Measurements from ENCODE around the gene MCC. TPM values are rescaled to one million over a fixed set of nuclear protein-coding genes. Genes with fewer than 3 reads are reported as not detected.

MCC gene
- total and polyA plus RNA-seq, 2 of the 4 experiments (the other 2 are of a cell fraction): 5.0 to 20.6 TPM

GRCh38 chr5:113212244-113212920, 275.9 kb downstream of the MCC start:
- intact Hi-C loops (cut with micrococcal nuclease): loop anchor here (5.0 kb wide), 1 partner anchor 50 kb away; no protein-coding TSS in a partner anchor
- in situ Hi-C loops (cut with MboI; ENCODE audit: low sequenced_read_pairs): no loop called here
- Histone ChIP-seq H3K4me2 (ENCODE audit: low read depth, low read length) (peak overlapping the region; percentile 10), H3K18ac (ENCODE audit: low read depth, low read length) (no peak overlapping the region), H2AK9ac (replicated peaks; ENCODE audit: low read depth, low read length, poor library complexity) (no peak overlapping the region), H4K20me1 (ENCODE audit: insufficient read depth, low read length) (peaks cover 29% of the 10 kb centered on the region), H4K91ac (ENCODE audit: insufficient read depth, low read depth, low read length) (no peak overlapping the region), H3K14ac (replicated peaks; ENCODE audit: low read depth, low read length) (0 out of 2 replicates have a peak overlapping the region, but pooled peaks have one; percentile 0), H3K9me3 (ENCODE audit: control insufficient read depth, insufficient read depth, low read length) (no peaks in the 10 kb centered on the region), H3K79me1 (ENCODE audit: low read depth in 1 of 2, low read length in 2 of 2) (peaks cover 29 to 44% of the 10 kb centered on the region in 2 experiments), H3K56ac (ENCODE audit: extremely low read depth, insufficient read depth, low read length) (no peak overlapping the region), H3K9me1 (ENCODE audit: insufficient read depth, low read length) (peaks cover 6% of the 10 kb centered on the region; the same call in 1 of the 2 replicates), H4K8ac (ENCODE audit: low read depth in 2 of 2, low read length in 2 of 2) (no peak overlapping the region), H3K36me3 (ENCODE audit: control insufficient read depth, insufficient read depth, low read length) (no peaks in the 10 kb centered on the region), H2AFZ (replicated peaks; ENCODE audit: low read length, poor library complexity) (no peak overlapping the region), H2AK5ac (ENCODE audit: low read depth, low read length) (no peak overlapping the region), H2BK5ac (ENCODE audit: low read depth, low read length, poor library complexity, severe bottlenecking) (no peak overlapping the region), H2BK120ac (ENCODE audit: low read depth, low read length) (no peak overlapping the region), H3K23ac (ENCODE audit: low read depth, low read length) (peak overlapping the region; percentile 7; the same call in 1 of the 2 replicates), H2BK20ac (ENCODE audit: low read depth, low read length) (no peak overlapping the region), H3K4me1 (ENCODE audit: control insufficient read depth, insufficient read depth, low read length) (peaks cover 19% of the 10 kb centered on the region), H4K5ac (ENCODE audit: low read depth, low read length) (no peak overlapping the region), H3K4me3 (ENCODE audit: insufficient read depth, low read depth, low read length) (no peak overlapping the region), H3K27ac (ENCODE audit: insufficient read depth, low read length) (no peak overlapping the region), H3K4ac (ENCODE audit: low read depth, low read length) (peak overlapping the region; percentile 6; the same call in 1 of the 2 replicates), H2BK15ac (ENCODE audit: low read depth, low read length) (no peak overlapping the region), H3K9ac (ENCODE audit: low read depth, low read length) (no peak overlapping the region), H3K27me3 (ENCODE audit: control insufficient read depth, insufficient read depth, low read length) (no peaks in the 10 kb centered on the region; the same call in 1 of the 2 replicates)
- dilution Hi-C loops (cut with HindIII; ENCODE audit: low sequenced_read_pairs, unreplicated experiment): no loop called here
- 17% methylated on average over 2 of the region's 5 CpGs; no CpG with 5 or more reads in 1 of the 2 experiments for WGBS, 2 experiments (ENCODE audit: extremely low coverage in 2 of 2, insufficient read length in 1 of 2)
- no TSS peak for BruUV-seq (replicated peaks)
- ChIA-PET CTCF (interaction anchor here (0.6 kb wide), 1 partner anchor 111 kb away, joined by 4 read pairs; no protein-coding TSS in a partner anchor), POLR2A (ENCODE audit: unreplicated experiment) (no interaction called here)
- TF ChIP-seq CEBPB (IDR thresholded peaks at IDR 0.05; ENCODE audit: low read depth, low read length) (0 out of 2 replicates have a peak, but pooled peaks have one; percentile 17), BHLHE40 (IDR thresholded peaks at IDR 0.05; ENCODE audit: low read depth, low read length) (no peak), RAD21 (IDR thresholded peaks at IDR 0.05; ENCODE audit: low read length) (no peak), RFX5 (IDR thresholded peaks at IDR 0.05; ENCODE audit: low read depth, low read length) (no peak)
- TF ChIP-seq, protein P1, sequence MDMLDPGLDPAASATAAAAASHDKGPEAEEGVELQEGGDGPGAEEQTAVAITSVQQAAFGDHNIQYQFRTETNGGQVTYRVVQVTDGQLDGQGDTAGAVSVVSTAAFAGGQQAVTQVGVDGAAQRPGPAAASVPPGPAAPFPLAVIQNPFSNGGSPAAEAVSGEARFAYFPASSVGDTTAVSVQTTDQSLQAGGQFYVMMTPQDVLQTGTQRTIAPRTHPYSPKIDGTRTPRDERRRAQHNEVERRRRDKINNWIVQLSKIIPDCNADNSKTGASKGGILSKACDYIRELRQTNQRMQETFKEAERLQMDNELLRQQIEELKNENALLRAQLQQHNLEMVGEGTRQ (IDR thresholded peaks at IDR 0.05; ENCODE audit: low read depth, low read length): no peak
- TF ChIP-seq, protein P2, sequence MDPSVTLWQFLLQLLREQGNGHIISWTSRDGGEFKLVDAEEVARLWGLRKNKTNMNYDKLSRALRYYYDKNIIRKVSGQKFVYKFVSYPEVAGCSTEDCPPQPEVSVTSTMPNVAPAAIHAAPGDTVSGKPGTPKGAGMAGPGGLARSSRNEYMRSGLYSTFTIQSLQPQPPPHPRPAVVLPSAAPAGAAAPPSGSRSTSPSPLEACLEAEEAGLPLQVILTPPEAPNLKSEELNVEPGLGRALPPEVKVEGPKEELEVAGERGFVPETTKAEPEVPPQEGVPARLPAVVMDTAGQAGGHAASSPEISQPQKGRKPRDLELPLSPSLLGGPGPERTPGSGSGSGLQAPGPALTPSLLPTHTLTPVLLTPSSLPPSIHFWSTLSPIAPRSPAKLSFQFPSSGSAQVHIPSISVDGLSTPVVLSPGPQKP (IDR thresholded peaks at IDR 0.05; ENCODE audit: borderline replicate concordance, low read depth, low read length): no peak
- peak; percentile 73 for DNase-seq
- ATAC-seq (ENCODE audit: low read depth): peak; percentile 30
